GM10266 (cell line): Measurements from ENCODE around the gene WSCD2.

Experiments used
- DNase-seq: peaks from one replicate; pipeline ENCODE4 v3.0.0; 2012; ENCODE audit errors: extremely low spot score
- TF ChIP-seq, protein P1 (sequence below): IDR thresholded peaks from 2 replicates; pipeline ENCODE4 v1.5.1; 2012; ENCODE audit warnings: mild to moderate bottlenecking, low read depth; ENCODE audit not compliant: control insufficient read depth, insufficient read depth; ENCODE audit errors: missing control alignments

Gene WSCD2

DNA sequence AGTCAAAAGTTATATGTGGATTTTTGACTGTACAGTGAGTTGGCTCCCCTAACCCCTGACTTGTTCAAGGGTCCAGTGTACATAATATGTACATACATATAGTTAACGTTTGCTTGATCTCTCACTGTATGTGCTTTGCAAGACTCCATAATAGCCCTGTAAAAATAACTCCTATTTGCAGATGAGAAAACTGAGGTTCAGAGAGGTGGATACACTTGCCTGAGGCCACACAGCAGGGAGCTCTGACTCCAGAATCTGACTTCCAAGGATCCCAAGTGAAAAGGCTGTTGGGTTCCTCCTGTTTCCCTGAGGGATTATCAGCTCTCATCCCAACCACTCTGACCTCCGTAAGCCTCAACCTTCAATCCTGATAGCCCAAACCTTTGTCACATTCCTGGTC is 168.3 kb downstream of the WSCD2 start:
- DNase-seq, result no peak
- TF ChIP-seq, protein P1, sequence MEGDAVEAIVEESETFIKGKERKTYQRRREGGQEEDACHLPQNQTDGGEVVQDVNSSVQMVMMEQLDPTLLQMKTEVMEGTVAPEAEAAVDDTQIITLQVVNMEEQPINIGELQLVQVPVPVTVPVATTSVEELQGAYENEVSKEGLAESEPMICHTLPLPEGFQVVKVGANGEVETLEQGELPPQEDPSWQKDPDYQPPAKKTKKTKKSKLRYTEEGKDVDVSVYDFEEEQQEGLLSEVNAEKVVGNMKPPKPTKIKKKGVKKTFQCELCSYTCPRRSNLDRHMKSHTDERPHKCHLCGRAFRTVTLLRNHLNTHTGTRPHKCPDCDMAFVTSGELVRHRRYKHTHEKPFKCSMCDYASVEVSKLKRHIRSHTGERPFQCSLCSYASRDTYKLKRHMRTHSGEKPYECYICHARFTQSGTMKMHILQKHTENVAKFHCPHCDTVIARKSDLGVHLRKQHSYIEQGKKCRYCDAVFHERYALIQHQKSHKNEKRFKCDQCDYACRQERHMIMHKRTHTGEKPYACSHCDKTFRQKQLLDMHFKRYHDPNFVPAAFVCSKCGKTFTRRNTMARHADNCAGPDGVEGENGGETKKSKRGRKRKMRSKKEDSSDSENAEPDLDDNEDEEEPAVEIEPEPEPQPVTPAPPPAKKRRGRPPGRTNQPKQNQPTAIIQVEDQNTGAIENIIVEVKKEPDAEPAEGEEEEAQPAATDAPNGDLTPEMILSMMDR, result no peak

DNA sequence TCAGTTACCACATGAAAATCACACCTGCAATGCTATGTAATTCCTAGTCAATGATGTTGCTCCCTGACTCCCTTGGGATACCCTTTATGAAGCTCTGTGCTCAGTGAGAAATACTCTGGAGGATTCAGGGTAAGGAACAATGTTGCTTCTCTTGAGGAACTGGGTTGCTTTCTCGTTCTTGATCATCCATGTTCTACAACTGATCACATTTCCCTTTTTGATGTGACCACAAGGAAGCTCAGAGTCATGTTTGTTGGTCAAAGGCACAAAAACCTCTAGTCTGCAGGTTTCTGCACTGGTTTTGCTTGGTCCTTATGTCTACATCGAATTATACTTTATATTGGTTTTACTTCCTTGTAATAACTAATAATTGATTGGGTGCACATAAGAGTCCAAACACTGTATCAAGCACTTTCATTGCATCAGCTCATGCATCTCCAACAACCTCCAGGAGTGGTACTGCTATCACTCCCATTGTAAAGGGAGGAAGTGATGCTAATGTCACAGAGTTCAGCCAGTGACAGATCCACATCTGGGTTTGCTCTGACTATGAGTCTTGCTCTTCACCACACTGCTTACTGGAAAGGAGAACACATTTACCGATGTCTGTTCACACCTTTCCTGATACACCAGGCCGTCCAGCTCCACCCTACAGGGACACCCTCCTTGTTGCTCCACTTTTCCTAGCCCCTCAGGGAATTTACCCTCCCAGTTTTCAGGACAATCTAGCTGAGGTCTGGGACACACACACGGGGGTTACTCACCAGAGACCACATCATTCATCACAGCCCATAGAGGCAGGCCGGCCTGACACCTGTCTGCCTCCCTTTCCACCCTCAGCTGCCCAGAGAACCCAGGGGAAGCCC is 169.0 kb downstream of the WSCD2 start:
- DNase-seq, result no peak
- TF ChIP-seq, protein P1, result no peak

DNA sequence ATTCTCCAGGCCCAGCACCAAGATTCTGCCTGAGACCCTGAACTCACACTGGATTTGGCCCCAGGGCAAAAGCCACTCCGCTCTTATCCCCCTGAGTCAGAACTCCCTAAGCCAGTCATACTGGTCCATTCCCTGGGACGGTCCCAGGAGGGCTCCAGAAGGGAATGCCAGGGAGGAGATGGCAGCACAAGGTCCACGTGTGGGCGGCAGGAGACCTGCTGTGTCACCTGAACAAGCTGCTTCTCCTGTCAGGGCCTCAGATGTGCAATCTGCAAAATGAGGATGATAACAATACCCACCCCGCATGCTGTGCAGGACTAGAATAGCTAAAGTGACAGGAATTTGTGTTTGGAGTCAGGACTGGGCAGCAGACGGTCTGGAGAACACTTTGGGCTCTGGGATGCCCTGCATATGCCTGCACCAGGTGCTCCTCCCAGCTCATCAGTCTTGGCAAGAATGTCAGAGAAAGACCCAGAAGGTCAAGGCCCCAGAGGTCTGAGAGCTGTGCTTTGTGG is 169.7 kb downstream of the WSCD2 start:
- no peak for DNase-seq
- TF ChIP-seq, protein P1, result no peak

DNA sequence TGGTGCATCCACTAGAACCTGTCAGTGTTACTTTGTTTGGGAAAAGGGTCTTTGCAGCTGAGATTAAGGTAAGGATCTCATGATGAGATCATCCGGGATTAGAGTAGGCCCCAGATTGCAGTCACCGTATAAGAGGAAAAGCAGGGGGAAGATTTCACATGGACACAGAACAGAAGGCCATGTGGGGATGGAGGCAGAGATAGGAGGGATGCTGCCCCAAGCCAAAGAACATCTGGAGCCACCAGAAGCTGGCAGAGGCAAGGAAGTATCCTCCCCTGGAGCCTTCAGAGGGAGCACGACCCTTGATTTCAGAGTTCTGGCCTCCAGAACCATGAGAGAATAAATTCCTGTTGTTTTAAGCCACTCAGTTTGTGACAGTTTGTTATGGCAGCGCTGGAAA is 170.4 kb downstream of the WSCD2 start:
- no peak for DNase-seq
- TF ChIP-seq, protein P1, result no peak
